IPS DF 19.7 (cell line): Measurements from ENCODE around the gene AMZ1.
"Not testable (repeated sequence)": the region's sequence is repeated elsewhere in the genome, so short reads cannot be mapped to it uniquely, and the experiment has no call there.

Experiments
- DNase-seq: peaks from one replicate; pipeline ENCODE4 v3.0.0-alpha.2; 2013; ENCODE audit warnings: low read depth, low spot score

AMZ1 gene

GRCh38 chr7:2727206-2727605 lies 39.2 kb downstream of the AMZ1 start:
- not testable (repeated sequence) for DNase-seq

DNA sequence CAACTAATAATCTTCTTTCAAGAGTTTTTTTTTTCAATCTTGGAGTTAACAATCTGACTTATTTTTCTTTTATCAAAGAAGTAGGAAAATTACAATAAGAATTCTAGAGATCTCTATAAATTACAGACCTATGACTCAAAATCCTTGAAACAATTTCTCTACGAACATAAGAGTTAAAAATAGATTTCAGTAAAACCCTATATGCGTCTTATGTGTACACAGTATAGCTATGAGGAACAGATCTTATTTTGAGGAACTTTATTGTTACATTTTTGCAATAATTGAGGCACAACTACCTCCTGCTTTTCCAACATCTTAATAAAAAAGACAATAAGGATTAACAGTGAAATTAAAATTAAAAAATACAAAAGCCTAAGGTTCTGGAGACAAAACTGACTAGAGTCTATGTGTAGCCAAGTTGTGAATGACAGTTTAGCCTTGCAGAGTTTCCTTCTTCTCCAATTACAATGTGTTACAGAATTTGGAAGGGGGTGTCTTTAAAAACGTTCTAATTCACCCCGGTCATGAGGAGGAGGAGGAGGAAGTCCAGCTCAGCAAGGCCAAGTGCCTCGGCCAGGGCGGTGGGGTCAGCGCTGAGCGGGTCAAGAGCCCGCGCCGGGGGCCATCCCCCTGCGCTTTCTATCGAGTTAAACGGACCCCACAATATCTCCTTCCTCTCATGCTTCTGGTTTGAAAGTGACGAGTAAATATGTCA lies 40.5 kb downstream of the AMZ1 start:
- DNase-seq: no peak

- no peak for DNase-seq
These were observed 41.3 kb downstream of the AMZ1 start for GRCh38 chr7:2729031-2729892.

GRCh38 chr7:2729893-2730716 lies 42.1 kb downstream of the AMZ1 start:
- no peak for DNase-seq

DNA sequence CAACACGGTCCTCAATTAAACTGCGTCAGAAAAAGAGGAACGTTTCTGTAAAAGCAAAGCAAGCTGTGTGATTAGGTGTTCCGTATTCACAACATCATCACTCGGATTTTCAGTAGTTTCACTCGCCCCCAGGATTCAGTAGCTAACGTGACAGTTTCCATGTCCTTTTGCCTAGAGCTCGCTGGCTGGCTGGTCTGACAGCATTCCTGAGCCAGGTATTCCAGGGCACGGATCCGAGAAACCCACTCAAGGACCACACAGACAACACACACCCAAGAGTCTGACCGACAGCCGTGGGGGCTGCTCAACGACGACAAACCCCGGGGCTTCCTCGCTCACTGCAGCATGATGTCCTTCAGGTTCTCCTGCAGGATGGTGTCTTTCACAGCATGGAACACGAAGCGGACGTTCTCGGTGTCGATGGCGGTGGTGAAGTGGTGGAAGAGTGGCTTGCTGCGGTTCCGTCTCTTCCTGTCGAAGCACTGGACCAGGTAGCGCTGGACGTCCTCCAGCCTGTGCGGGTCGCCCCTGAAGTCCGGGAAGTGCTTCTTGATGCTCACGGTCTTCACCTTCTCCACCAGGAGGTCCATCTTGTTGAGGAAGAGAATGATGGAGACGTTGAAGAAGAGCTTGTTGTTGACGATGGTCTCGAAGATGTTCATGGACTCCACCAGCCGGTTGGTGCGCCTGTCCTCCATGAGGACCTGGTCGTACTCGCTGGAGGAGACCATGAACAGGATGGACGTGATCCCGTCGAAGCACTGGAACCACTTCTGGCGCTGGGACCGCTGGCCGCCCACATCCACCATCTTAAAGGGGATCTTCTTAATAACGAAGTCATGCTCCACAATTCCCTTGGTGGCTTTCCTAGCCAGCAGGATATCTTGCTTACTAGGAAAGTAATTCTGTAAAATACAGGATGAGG lies 43.1 kb downstream of the AMZ1 start:
- no peak for DNase-seq

GRCh38 chr7:2732388-2732787 lies 44.4 kb downstream of the AMZ1 start:
- DNase-seq: no peak

DNA sequence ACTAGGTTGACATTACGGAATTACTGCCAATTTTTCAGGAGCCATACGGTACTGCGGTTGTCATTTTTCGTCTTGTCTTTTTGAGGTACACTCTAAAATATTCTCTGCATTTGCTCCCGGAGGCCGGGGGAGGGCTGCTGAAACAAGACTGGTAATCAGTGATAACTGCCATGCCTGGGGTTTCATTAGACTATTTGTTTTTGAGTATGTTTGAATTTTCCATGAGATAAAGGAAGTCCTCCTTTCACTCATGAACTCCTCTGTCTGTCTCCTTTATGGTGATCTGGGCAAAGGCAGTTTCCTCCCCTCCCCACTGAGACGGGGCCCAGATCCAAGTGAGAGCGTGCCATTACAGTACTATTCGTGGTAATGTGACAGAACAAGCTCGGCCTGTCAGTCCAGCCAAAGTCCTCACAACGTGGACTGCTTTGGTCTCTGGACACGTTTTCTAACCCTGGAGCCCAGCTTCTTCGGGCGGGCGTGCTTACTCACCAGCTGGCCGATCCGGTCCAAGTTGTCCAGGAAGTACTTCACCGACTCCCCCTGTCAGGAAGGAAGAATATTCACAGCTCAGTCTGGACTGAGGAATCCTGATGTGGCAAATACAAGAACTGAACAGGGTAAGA lies 45.1 kb downstream of the AMZ1 start:
- DNase-seq: no peak

GRCh38 chr7:2734084-2734686 lies 46.2 kb downstream of the AMZ1 start:
- no peak for DNase-seq

DNA sequence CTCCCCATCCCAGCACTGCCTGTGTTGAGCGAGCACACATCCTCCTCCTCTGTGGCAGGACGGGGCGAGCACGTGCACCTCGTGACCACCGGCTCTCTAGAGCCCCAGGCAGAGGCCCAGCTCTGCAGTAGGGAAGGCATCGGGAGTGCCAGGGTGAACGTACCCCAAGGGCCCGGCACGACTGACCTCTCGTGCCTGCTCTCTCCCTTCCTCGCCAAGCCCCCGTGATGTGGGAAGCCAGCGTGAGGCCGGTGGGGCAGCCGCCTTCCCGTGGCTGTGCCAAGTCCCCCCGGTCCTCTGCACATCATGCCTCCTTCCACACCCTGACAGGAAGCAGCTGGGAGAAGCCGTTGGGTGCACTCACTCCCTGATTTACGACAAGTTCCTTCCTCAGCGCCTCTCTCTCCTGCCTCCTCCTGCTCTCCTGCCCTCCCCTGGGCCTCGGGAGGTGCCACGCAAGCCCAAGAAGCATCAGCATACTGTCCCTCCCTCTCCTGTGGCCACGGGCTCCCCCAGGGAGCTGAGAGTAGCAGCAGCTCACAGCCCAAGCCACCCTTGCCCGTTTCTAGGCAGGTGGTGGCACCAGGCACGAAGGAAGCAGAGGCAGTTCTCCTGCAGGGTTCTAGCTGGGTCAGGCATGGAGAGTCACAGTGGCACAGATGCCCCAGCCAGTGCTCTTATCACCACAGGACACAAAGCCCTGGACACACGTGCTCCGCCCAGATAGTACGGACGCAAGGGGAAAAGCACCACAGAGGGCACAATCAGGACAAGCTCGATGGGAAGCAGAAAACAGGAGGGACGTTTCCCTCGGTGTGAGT lies 47.0 kb downstream of the AMZ1 start:
- no peak for DNase-seq

DNA sequence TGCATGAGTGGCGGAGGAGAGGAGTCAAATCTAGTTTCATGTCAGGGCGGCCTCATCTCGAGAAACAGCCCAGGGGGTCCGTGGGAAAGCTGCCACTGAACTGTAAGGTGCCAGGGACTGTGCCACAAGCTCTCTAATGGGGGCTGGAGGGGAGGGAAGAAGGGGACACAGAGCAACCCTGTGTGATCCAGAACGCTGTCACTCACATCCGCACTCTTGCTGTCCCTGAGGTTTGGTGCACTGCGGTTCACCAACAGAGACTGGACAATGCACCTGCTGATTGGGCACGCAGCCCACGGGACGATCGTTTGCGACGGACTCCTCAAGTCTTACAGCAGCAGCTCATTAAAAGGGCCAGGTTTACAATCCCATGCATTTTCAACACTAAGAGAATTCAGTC lies 47.7 kb downstream of the AMZ1 start:
- no peak for DNase-seq

- no peak for DNase-seq
These were observed 48.5 kb downstream of the AMZ1 start for GRCh38 chr7:2736411-2736914.

- DNase-seq: not testable (repeated sequence)
These were observed 49.2 kb downstream of the AMZ1 start for GRCh38 chr7:2737005-2737743.

- DNase-seq: no peak
These were observed 50.0 kb downstream of the AMZ1 start for GRCh38 chr7:2737771-2738540.

GRCh38 chr7:2738766-2739549 lies 51.0 kb downstream of the AMZ1 start:
- no peak for DNase-seq

DNA sequence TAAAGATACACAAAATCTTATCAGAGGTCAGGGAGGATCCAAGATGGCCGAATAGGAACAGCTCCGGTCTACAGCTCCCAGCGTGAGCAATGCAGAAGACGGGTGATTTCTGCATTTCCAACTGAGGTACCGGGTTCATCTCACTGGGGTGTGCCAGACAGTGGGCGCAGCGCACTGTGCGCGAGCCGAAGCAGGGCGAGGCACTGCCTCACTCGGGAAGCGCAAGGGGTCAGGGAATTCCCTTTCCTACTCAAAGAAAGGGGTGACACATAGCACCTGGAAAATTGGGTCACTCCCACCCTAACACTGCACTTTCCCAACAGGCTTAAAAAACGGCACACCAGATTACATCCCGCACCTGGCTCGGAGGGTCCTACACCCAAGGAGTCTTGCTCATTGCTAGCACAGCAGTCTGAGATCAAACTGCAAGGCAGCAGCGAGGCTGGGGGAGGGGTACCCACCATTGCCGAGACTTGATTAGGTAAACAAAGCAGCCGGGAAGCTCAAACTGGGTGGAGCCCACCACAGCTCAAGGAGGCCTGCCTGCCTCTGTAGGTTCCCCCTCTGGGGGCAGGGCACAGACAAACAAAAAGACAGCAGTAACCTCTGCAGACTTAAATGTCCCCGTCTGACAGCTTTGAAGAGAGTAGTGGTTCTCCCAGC lies 55.7 kb downstream of the AMZ1 start:
- DNase-seq: not testable (repeated sequence)

GRCh38 chr7:2748684-2749083 lies 60.7 kb downstream of the AMZ1 start:
- not testable (repeated sequence) for DNase-seq
